Measurements from ENCODE around the gene PTPRN. TPM values are rescaled to one million over a fixed set of nuclear protein-coding genes. Genes with fewer than 3 reads are reported as not detected.
A peak's percentile ranks its signal among the peaks of the same experiment; 100 is the strongest.

Gene PTPRN
- total RNA-seq, 1 donor from 2014 or later: 17.5 TPM

DNA sequence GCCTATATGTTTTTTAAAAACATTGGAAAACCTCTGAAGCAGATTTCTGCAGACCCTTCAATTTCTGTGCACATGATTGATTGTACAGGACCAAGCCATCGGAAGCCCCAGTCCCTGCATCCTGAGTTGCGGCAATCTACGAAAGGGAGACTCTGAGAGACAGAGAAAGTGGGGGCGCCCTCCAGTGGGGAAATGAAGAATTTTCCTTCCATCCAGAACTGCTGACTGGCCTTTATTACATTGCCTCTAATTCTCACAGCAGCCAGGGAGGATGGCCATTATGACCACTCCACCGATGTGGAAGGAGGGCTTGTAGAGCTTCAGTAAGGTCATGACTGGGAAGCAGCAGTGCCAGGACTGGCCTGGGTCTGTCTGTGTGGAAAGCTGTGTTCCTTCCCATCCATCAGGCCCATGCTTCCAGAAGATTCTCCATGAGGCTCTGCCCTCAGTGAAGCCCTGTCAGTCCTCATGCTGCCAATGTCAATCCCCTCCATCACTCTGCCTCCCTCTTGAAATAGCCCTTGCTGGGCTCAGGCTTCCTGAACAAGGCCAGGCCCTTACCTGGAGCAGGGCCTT lies 43.3 kb upstream of the PTPRN start:
- DNase-seq (ENCODE audit: extremely low spot score, unreplicated experiment): no peak
- no peaks in the 10 kb centered on the region for H3K9me3 Mint-ChIP-seq
- no peak overlapping the region for H3K27ac Mint-ChIP-seq
- TF ChIP-seq, protein P1, sequence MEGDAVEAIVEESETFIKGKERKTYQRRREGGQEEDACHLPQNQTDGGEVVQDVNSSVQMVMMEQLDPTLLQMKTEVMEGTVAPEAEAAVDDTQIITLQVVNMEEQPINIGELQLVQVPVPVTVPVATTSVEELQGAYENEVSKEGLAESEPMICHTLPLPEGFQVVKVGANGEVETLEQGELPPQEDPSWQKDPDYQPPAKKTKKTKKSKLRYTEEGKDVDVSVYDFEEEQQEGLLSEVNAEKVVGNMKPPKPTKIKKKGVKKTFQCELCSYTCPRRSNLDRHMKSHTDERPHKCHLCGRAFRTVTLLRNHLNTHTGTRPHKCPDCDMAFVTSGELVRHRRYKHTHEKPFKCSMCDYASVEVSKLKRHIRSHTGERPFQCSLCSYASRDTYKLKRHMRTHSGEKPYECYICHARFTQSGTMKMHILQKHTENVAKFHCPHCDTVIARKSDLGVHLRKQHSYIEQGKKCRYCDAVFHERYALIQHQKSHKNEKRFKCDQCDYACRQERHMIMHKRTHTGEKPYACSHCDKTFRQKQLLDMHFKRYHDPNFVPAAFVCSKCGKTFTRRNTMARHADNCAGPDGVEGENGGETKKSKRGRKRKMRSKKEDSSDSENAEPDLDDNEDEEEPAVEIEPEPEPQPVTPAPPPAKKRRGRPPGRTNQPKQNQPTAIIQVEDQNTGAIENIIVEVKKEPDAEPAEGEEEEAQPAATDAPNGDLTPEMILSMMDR (conservative IDR thresholded peaks at IDR 0.05): peak; percentile 80
- H3K36me3 Mint-ChIP-seq: peaks cover 3% of the 10 kb centered on the region
- H3K27me3 Mint-ChIP-seq: peaks cover 80% of the 10 kb centered on the region
- H3K4me3 Mint-ChIP-seq: no peak overlapping the region
- H3K4me1 Mint-ChIP-seq (ENCODE audit: unreplicated experiment): peaks cover 10% of the 10 kb centered on the region

DNA sequence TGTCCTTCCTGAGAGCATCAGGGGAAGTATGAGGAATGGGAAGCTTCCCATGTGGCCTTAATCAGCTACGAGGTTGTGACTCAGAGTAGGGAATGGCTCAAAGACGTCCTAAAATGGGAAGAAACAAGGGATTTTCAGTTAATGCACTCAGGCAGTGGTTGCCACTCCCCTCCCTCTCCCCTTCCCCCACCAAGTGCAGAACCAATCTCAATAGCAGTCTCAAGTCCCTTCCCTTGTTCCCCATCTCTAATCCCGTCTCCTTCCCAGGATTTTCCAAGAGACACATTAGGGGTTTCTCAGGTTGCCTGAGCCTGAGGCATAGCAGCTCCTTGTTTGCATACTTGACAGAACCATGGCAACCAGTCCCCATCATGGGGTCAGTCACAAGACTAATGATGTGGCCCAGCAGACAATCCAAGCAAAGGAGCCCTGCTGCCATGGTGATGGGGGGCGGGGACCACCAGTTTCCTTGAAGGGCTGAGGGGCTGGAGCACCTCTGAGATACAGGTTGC lies 41.6 kb upstream of the PTPRN start:
- Mint-ChIP-seq H3K4me1 (ENCODE audit: unreplicated experiment) (peaks cover 10% of the 10 kb centered on the region), H3K36me3 (no peaks in the 10 kb centered on the region), H3K27me3 (peaks cover 76% of the 10 kb centered on the region), H3K4me3 (no peak overlapping the region), H3K9me3 (no peaks in the 10 kb centered on the region), H3K27ac (peak overlapping the region; percentile 18)
- TF ChIP-seq, protein P1 (conservative IDR thresholded peaks at IDR 0.05): no peak
- no peak for DNase-seq (ENCODE audit: extremely low spot score, unreplicated experiment)

DNA sequence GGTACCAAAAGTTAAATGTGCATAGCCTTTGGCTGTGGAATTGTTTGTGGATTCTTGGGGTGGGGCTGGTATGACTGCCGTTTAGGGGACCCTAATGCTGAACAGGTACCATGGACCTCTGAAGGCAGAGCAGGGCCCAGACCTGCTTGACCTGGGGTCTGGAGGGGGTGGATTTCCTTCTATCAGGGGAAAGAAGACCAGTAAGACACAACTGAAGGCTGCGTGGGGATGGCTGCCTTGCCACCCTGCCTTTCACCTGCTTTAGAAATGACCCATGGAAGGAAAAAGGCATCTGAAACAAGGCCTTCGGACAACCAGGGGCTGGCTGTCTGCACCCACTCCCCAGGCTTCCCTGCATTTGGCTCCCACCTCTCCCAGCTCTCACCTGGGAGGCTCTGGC lies 41.0 kb upstream of the PTPRN start:
- no peak for DNase-seq (ENCODE audit: extremely low spot score, unreplicated experiment)
- no peaks in the 10 kb centered on the region for H3K36me3 Mint-ChIP-seq
- H3K9me3 Mint-ChIP-seq: no peaks in the 10 kb centered on the region
- H3K27me3 Mint-ChIP-seq: peaks cover 75% of the 10 kb centered on the region
- H3K4me3 Mint-ChIP-seq: no peak overlapping the region
- no peak overlapping the region for H3K27ac Mint-ChIP-seq
- peaks cover 10% of the 10 kb centered on the region for H3K4me1 Mint-ChIP-seq (ENCODE audit: unreplicated experiment)
- TF ChIP-seq, protein P1 (conservative IDR thresholded peaks at IDR 0.05): no peak

DNA sequence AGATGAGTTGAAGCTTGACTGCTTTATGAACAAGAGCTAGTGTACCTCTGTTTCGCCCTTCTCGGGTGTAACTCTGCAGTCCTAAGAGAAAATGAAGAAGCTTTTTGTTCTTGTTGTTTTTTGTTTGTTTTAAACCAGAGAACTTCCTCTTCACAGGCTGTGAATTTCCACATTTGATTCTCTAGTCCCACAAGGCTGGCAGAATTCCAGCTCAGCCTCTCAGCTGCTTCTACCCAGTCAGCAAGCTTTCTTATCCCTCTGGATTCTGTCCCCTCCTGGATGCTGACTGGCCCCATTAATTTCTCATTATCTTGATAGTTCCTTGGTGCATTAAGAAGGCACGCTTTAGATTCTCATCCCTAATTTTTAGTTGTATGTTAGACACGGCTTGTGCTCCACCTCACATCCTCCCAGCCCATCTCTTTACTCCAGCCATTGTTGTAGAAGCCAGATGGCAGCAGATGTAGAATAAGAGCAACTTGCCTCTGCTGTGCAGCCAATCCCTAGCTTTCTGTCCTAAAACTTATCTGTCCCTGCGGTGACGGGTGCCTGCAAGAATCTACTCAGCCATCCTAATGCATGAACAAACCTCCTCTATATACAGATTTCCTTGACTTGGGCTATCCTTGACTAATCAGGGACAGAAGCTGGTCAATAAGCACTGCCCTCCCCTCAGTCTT lies 35.7 kb upstream of the PTPRN start:
- no peaks in the 10 kb centered on the region for H3K36me3 Mint-ChIP-seq
- no peak overlapping the region for H3K4me3 Mint-ChIP-seq
- H3K4me1 Mint-ChIP-seq (ENCODE audit: unreplicated experiment): no peaks in the 10 kb centered on the region
- peaks cover 63% of the 10 kb centered on the region for H3K27me3 Mint-ChIP-seq
- no peak overlapping the region for H3K27ac Mint-ChIP-seq
- no peak for DNase-seq (ENCODE audit: extremely low spot score, unreplicated experiment)
- TF ChIP-seq, protein P1 (conservative IDR thresholded peaks at IDR 0.05): no peak
- H3K9me3 Mint-ChIP-seq: no peaks in the 10 kb centered on the region

DNA sequence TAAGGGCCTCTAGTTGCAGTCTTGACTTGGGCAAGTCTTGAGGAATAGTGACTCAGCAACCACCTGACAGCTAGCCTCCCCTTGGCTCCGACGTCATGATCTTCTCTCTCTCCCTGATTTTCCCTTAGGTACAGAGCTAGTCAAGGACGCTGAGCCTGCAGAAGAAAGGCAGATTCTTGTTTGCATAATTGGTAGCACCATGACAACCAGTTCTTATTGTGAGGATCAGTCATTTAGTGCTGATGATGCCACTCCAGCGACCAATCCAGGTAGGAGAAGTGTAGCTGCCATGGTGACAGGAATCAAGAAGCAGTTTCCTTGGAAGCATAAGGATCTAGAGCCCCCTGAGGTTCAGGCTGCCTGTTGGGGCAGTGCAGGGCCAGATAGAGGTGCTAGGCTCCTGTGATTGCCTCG lies 26.2 kb upstream of the PTPRN start:
- Mint-ChIP-seq H3K27me3 (peaks cover 90% of the 10 kb centered on the region), H3K4me1 (ENCODE audit: unreplicated experiment) (no peaks in the 10 kb centered on the region), H3K36me3 (no peaks in the 10 kb centered on the region), H3K4me3 (no peak overlapping the region), H3K9me3 (peaks cover 5% of the 10 kb centered on the region), H3K27ac (no peak overlapping the region)
- DNase-seq (ENCODE audit: extremely low spot score, unreplicated experiment): no peak
- TF ChIP-seq, protein P1 (conservative IDR thresholded peaks at IDR 0.05): no peak

Measured in type B pancreatic cell (in vitro differentiated cells).